DOHH2 (cell line): ENCODE data around the gene PCDHGA12.
"Not testable (repeated sequence)": the region's sequence is repeated elsewhere in the genome, so short reads cannot be mapped to it uniquely, and the experiment has no call there.

ENCODE experiments used
- EZH2phosphoT487 ChIP-seq: fragments of 200-600 bp; sonication (generic); IDR thresholded peaks from 2 replicates; pipeline ENCODE4 v1.6.1; 2017; ENCODE audit warnings: borderline replicate concordance, mild to moderate bottlenecking, antibody characterized with exemption, low read length, moderate library complexity, mixed read lengths
- TF ChIP-seq, protein P1 (sequence below): fragments of 200-600 bp; sonication (generic); IDR thresholded peaks from one replicate; pipeline ENCODE4 v1.5.1; 2014; ENCODE audit warnings: antibody characterized with exemption, mild to moderate bottlenecking, low read depth, low read length; ENCODE audit not compliant: poor library complexity, severe bottlenecking

DNA sequence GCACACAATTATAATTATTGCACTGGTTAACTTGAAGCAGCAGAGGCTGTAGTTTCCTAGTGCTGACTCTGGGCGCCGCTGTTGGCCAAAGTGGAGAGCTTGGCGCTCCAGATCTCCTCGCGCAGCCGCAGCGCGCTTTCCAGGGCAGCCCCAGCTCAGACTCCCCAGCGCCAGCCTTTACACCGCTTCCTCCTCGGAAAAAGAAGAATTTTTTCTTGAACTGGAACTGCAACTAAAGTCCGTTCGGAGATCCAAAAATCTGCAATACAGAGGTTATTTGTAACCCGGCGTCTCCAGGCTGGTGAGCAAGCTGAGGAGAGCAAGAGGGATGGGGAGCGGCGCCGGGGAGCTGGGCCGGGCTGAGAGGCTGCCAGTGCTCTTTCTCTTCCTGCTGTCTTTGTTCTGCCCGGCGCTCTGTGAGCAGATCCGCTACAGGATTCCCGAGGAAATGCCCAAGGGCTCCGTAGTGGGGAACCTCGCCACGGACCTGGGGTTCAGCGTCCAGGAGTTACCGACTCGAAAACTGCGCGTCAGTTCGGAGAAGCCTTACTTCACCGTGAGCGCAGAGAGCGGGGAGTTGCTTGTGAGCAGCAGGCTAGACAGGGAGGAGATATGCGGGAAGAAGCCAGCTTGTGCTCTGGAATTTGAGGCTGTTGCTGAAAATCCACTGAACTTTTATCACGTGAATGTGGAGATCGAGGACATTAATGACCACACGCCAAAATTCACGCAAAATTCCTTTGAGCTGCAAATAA, 42.6 kb upstream of the PCDHGA12 start, which contains the start of gene PCDHGB4:
- TF ChIP-seq, protein P1, sequence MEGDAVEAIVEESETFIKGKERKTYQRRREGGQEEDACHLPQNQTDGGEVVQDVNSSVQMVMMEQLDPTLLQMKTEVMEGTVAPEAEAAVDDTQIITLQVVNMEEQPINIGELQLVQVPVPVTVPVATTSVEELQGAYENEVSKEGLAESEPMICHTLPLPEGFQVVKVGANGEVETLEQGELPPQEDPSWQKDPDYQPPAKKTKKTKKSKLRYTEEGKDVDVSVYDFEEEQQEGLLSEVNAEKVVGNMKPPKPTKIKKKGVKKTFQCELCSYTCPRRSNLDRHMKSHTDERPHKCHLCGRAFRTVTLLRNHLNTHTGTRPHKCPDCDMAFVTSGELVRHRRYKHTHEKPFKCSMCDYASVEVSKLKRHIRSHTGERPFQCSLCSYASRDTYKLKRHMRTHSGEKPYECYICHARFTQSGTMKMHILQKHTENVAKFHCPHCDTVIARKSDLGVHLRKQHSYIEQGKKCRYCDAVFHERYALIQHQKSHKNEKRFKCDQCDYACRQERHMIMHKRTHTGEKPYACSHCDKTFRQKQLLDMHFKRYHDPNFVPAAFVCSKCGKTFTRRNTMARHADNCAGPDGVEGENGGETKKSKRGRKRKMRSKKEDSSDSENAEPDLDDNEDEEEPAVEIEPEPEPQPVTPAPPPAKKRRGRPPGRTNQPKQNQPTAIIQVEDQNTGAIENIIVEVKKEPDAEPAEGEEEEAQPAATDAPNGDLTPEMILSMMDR: peak; percentile 41
- not testable (repeated sequence) for TF ChIP-seq EZH2phosphoT487
